ENCODE measurements around the gene OPCML. TPM values are rescaled to one million over a fixed set of nuclear protein-coding genes. Genes with fewer than 3 reads are reported as not detected.

OPCML gene
- total RNA-seq, 1 experiment from 2014 or later: not detected

GRCh38 chr11:132908414-132908810 lies 623.9 kb downstream of the OPCML start:
- H2AFZ ChIP-seq: no peak overlapping the region
- TF ChIP-seq CTCF (conservative IDR thresholded peaks at IDR 0.05): no peak
- no peak for TF ChIP-seq EZH2 (IDR thresholded peaks at IDR 0.05; ENCODE audit: low read depth)
- H3K9me2 ChIP-seq (ENCODE audit: insufficient read depth): no peaks in the 10 kb centered on the region
- H3K27ac ChIP-seq: no peak overlapping the region
- no peak for DNase-seq
- CTCF ChIA-PET: no interaction called here
- no peaks in the 10 kb centered on the region for H3K79me2 ChIP-seq (ENCODE audit: low read depth)
- no TSS peak for BruUV-seq (replicated peaks)
- H3K4me3 ChIP-seq: no peak overlapping the region
- no peaks in the 10 kb centered on the region for H3K9me3 ChIP-seq (ENCODE audit: insufficient read depth, low read depth)
- H3K36me3 ChIP-seq (ENCODE audit: low read depth): no peaks in the 10 kb centered on the region
- H3K27me3 ChIP-seq (ENCODE audit: insufficient read depth, low read depth): peaks cover 15% of the 10 kb centered on the region; the same call in 1 of the 2 replicates
- intact Hi-C loops (cut with micrococcal nuclease; ENCODE audit: unreplicated experiment): no loop called here
- no peaks in the 10 kb centered on the region for H3F3A ChIP-seq (ENCODE audit: insufficient read depth, low read depth)
- no peak overlapping the region for H3K4me2 ChIP-seq
- no peaks in the 10 kb centered on the region for H3K4me1 ChIP-seq (replicated peaks; ENCODE audit: insufficient read depth)
- POLR2A ChIA-PET (ENCODE audit: unreplicated experiment): no interaction called here
- H4K20me1 ChIP-seq (ENCODE audit: insufficient read depth): no peaks in the 10 kb centered on the region

GRCh38 chr11:132907651-132908413 lies 624.5 kb downstream of the OPCML start:
- H2AFZ ChIP-seq: no peak overlapping the region
- no peak overlapping the region for H3K4me3 ChIP-seq
- no TSS peak for BruUV-seq (replicated peaks)
- H3K9me2 ChIP-seq (ENCODE audit: insufficient read depth): no peaks in the 10 kb centered on the region
- H3K36me3 ChIP-seq (ENCODE audit: low read depth): no peaks in the 10 kb centered on the region
- ChIA-PET CTCF (no interaction called here), POLR2A (ENCODE audit: unreplicated experiment) (no interaction called here)
- H3K27ac ChIP-seq: no peak overlapping the region
- no peaks in the 10 kb centered on the region for H3F3A ChIP-seq (ENCODE audit: insufficient read depth, low read depth)
- H3K4me1 ChIP-seq (replicated peaks; ENCODE audit: insufficient read depth): no peaks in the 10 kb centered on the region
- no peaks in the 10 kb centered on the region for H4K20me1 ChIP-seq (ENCODE audit: insufficient read depth)
- H3K27me3 ChIP-seq (ENCODE audit: insufficient read depth, low read depth): peaks cover 15% of the 10 kb centered on the region; the same call in 1 of the 2 replicates
- TF ChIP-seq CTCF (conservative IDR thresholded peaks at IDR 0.05) (no peak), EZH2 (IDR thresholded peaks at IDR 0.05; ENCODE audit: low read depth) (no peak)
- H3K9me3 ChIP-seq (ENCODE audit: insufficient read depth, low read depth): no peaks in the 10 kb centered on the region
- intact Hi-C loops (cut with micrococcal nuclease; ENCODE audit: unreplicated experiment): no loop called here
- no peak for DNase-seq
- no peak overlapping the region for H3K4me2 ChIP-seq
- H3K79me2 ChIP-seq (ENCODE audit: low read depth): no peaks in the 10 kb centered on the region

- ChIA-PET POLR2A (ENCODE audit: unreplicated experiment) (no interaction called here), CTCF (no interaction called here)
- Histone ChIP-seq H3K27me3 (ENCODE audit: insufficient read depth, low read depth) (peaks cover 7% of the 10 kb centered on the region; the same call in 1 of the 2 replicates), H4K20me1 (ENCODE audit: insufficient read depth) (no peaks in the 10 kb centered on the region), H3K79me2 (ENCODE audit: low read depth) (no peaks in the 10 kb centered on the region), H3K9me2 (ENCODE audit: insufficient read depth) (no peaks in the 10 kb centered on the region), H3K9me3 (ENCODE audit: insufficient read depth, low read depth) (no peaks in the 10 kb centered on the region), H3F3A (ENCODE audit: insufficient read depth, low read depth) (no peaks in the 10 kb centered on the region), H2AFZ (no peak overlapping the region), H3K4me3 (no peak overlapping the region), H3K4me1 (replicated peaks; ENCODE audit: insufficient read depth) (no peaks in the 10 kb centered on the region), H3K36me3 (ENCODE audit: low read depth) (no peaks in the 10 kb centered on the region), H3K27ac (no peak overlapping the region), H3K4me2 (no peak overlapping the region)
- no peak for DNase-seq
- no TSS peak for BruUV-seq (replicated peaks)
- TF ChIP-seq EZH2 (IDR thresholded peaks at IDR 0.05; ENCODE audit: low read depth) (no peak), CTCF (conservative IDR thresholded peaks at IDR 0.05) (no peak)
- intact Hi-C loops (cut with micrococcal nuclease; ENCODE audit: unreplicated experiment): no loop called here
Observed at GRCh38 chr11:132904607-132905006, 627.7 kb downstream of the OPCML start.

Data from PC-9 (cell line).